ENCODE results near the gene METTL18. TPM values are rescaled to one million over a fixed set of nuclear protein-coding genes. Genes with fewer than 3 reads are reported as not detected.

Gene METTL18
- polyA plus RNA-seq, 1 of the 3 experiments (the other 2 are of a cell fraction): 1.7 TPM

DNA sequence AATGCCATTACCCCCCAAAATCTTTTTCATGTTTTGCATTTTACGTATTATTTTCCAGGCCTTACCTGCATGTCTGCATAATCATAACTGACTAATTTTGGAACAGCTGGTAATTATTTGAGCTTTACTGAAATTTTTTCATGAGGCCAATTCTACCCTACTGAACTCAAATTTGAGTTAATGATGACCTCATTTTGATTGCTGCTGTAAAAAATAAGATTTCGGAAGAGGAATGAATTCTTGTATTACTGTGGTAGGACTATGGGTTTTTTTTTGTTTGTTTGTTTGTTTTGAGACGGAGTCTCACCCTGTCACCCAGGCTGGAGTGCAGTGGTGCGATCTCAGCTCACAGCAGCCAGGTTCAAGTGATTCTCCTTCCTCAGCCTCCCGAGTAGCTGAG, 2.6 kb upstream of the METTL18 start:
- CTCF ChIA-PET: no interaction called here
- H3K36me3 ChIP-seq (replicated peaks in 1 of 2; ENCODE audit: control insufficient read depth in 1 of 2, insufficient read depth in 2 of 2, low read length in 1 of 2): peaks cover 15 to 17% of the 10 kb centered on the region in 2 experiments
- POLR2A ChIA-PET: no interaction called here
- TF ChIP-seq, protein P1, sequence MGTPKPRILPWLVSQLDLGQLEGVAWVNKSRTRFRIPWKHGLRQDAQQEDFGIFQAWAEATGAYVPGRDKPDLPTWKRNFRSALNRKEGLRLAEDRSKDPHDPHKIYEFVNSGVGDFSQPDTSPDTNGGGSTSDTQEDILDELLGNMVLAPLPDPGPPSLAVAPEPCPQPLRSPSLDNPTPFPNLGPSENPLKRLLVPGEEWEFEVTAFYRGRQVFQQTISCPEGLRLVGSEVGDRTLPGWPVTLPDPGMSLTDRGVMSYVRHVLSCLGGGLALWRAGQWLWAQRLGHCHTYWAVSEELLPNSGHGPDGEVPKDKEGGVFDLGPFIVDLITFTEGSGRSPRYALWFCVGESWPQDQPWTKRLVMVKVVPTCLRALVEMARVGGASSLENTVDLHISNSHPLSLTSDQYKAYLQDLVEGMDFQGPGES (IDR thresholded peaks at IDR 0.05; ENCODE audit: low read depth, low read length): no peak
- no peak overlapping the region for H2AFZ ChIP-seq (ENCODE audit: low read depth)
- WGBS (ENCODE audit: low lambda C conversion rate): 93% methylated on average over 5 of the region's 5 CpGs
- no peak for DNase-seq
- H3K79me2 ChIP-seq (ENCODE audit: insufficient read depth): peaks cover 71% of the 10 kb centered on the region; the same call in 1 of the 2 replicates
- no peaks in the 10 kb centered on the region for H3K9me2 ChIP-seq
- H3K27ac ChIP-seq (ENCODE audit: low read depth in 2 of 2, low read length in 1 of 2): no peak overlapping the region
- H3K4me1 ChIP-seq (ENCODE audit: control insufficient read depth in 1 of 2, insufficient read depth in 2 of 2, low read depth in 1 of 2, low read length in 1 of 2): peaks cover 0 to 13% of the 10 kb centered on the region in 2 experiments; a peak in 2 of 4 replicates
- H3K27me3 ChIP-seq (ENCODE audit: insufficient read depth): no peaks in the 10 kb centered on the region
- no peaks in the 10 kb centered on the region for H4K20me1 ChIP-seq (ENCODE audit: insufficient read depth)
- H3F3A ChIP-seq (replicated peaks; ENCODE audit: insufficient read depth): no peaks in the 10 kb centered on the region
- no peaks in the 10 kb centered on the region for H3K9me3 ChIP-seq
- H3K4me2 ChIP-seq: no peak overlapping the region
- no peak overlapping the region for H3K9ac ChIP-seq
- no peak overlapping the region for H3K4me3 ChIP-seq (ENCODE audit: low read depth in 2 of 2, low read length in 1 of 2)

DNA sequence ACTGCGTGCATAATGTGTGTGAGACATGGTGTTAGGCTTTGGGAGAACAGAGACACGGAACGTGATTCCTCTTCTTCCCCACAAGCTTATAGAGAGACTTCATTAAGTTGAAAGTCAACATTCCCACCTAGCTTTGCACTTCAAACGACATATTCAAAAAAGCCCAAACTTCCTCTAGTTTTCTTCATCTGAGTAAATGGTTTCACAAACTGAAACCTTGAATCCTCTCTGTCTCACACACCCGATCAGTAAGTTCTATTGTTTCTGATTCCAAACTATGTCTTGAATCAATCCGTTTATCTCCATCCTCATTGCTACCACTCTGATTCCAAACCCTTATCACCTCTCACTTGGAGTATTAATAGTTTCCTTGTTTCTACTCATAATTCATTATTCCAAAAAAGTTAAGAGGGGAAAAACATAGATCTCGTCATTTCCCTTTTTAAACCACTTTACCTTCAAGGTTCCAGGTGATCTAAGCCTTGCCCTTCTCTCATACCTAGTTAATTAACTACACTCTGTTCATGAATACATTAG, 1.6 kb upstream of the METTL18 start:
- no peaks in the 10 kb centered on the region for H3K9me2 ChIP-seq
- no peak for DNase-seq
- peaks cover 21 to 25% of the 10 kb centered on the region in 2 experiments for H3K36me3 ChIP-seq (replicated peaks in 1 of 2; ENCODE audit: control insufficient read depth in 1 of 2, insufficient read depth in 2 of 2, low read length in 1 of 2)
- TF ChIP-seq GATA2 (CRISPR knock-in tag; IDR thresholded peaks at IDR 0.05) (no peak), EP300 (IDR thresholded peaks at IDR 0.05; ENCODE audit: borderline replicate concordance in 1 of 2, low read depth in 1 of 2, low read length in 1 of 2) (no peak), USF1 (IDR thresholded peaks at IDR 0.05; ENCODE audit: borderline replicate concordance, low read depth) (no peak), RCOR1 (IDR thresholded peaks at IDR 0.05; ENCODE audit: low read length) (no peak), MXI1 (IDR thresholded peaks at IDR 0.05; ENCODE audit: low read depth, low read length) (no peak), NRF1 (IDR thresholded peaks at IDR 0.05; ENCODE audit: low read depth, low read length) (no peak), RXRA (IDR thresholded peaks at IDR 0.05; ENCODE audit: borderline replicate concordance, low read depth) (no peak), SIN3A (IDR thresholded peaks at IDR 0.05; ENCODE audit: borderline replicate concordance, low read depth, low read length) (no peak), CHD2 (IDR thresholded peaks at IDR 0.05; ENCODE audit: low read length, partially characterized antibody) (no peak), YY1 (IDR thresholded peaks at IDR 0.05; ENCODE audit: low read depth) (no peak)
- TF ChIP-seq, protein P1 (IDR thresholded peaks at IDR 0.05; ENCODE audit: low read depth, low read length): no peak
- TF ChIP-seq, protein P2, sequence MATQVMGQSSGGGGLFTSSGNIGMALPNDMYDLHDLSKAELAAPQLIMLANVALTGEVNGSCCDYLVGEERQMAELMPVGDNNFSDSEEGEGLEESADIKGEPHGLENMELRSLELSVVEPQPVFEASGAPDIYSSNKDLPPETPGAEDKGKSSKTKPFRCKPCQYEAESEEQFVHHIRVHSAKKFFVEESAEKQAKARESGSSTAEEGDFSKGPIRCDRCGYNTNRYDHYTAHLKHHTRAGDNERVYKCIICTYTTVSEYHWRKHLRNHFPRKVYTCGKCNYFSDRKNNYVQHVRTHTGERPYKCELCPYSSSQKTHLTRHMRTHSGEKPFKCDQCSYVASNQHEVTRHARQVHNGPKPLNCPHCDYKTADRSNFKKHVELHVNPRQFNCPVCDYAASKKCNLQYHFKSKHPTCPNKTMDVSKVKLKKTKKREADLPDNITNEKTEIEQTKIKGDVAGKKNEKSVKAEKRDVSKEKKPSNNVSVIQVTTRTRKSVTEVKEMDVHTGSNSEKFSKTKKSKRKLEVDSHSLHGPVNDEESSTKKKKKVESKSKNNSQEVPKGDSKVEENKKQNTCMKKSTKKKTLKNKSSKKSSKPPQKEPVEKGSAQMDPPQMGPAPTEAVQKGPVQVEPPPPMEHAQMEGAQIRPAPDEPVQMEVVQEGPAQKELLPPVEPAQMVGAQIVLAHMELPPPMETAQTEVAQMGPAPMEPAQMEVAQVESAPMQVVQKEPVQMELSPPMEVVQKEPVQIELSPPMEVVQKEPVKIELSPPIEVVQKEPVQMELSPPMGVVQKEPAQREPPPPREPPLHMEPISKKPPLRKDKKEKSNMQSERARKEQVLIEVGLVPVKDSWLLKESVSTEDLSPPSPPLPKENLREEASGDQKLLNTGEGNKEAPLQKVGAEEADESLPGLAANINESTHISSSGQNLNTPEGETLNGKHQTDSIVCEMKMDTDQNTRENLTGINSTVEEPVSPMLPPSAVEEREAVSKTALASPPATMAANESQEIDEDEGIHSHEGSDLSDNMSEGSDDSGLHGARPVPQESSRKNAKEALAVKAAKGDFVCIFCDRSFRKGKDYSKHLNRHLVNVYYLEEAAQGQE (IDR thresholded peaks at IDR 0.05; ENCODE audit: low read depth, low read length): no peak
- TF ChIP-seq, protein P3, sequence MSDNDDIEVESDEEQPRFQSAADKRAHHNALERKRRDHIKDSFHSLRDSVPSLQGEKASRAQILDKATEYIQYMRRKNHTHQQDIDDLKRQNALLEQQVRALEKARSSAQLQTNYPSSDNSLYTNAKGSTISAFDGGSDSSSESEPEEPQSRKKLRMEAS (IDR thresholded peaks at IDR 0.05; ENCODE audit: low read depth): no peak
- peaks cover 0 to 13% of the 10 kb centered on the region in 2 experiments; a peak in 2 of 4 replicates for H3K4me1 ChIP-seq (ENCODE audit: control insufficient read depth in 1 of 2, insufficient read depth in 2 of 2, low read depth in 1 of 2, low read length in 1 of 2)
- H3K79me2 ChIP-seq (ENCODE audit: insufficient read depth): peaks cover 71% of the 10 kb centered on the region; the same call in 1 of the 2 replicates
- POLR2A ChIA-PET: no interaction called here
- H3K4me3 ChIP-seq (ENCODE audit: low read depth in 2 of 2, low read length in 1 of 2): no peak overlapping the region
- 96% methylated on average over 7 of the region's 7 CpGs for WGBS (ENCODE audit: low lambda C conversion rate)
- H3K9me3 ChIP-seq: no peaks in the 10 kb centered on the region
- H2AFZ ChIP-seq (ENCODE audit: low read depth): peak overlapping the region; percentile 86; the same call in 1 of the 2 replicates
- no peaks in the 10 kb centered on the region for H4K20me1 ChIP-seq (ENCODE audit: insufficient read depth)
- no peaks in the 10 kb centered on the region for H3F3A ChIP-seq (replicated peaks; ENCODE audit: insufficient read depth)
- H3K27me3 ChIP-seq (ENCODE audit: insufficient read depth): no peaks in the 10 kb centered on the region
- no peak overlapping the region for H3K27ac ChIP-seq (ENCODE audit: low read depth in 2 of 2, low read length in 1 of 2)
- no peak overlapping the region; the same call in 1 of the 2 replicates for H3K9ac ChIP-seq
- peak overlapping the region; percentile 72; the same call in 1 of the 2 replicates for H3K4me2 ChIP-seq
- CTCF ChIA-PET: interaction anchor here (0.6 to 3.7 kb wide), 3 partner anchors 13 to 1653 kb away, joined by 3 to 19 read pairs (median 4); no protein-coding TSS in a partner anchor

Measured in SK-N-SH (cell line).